ENCODE results near the gene HS1BP3. TPM values are rescaled to one million over a fixed set of nuclear protein-coding genes. Genes with fewer than 3 reads are reported as not detected.

HS1BP3 gene
- polyA plus RNA-seq, 2 of the 4 experiments (the other 2 are of a cell fraction), result 12.4 to 23.5 TPM

DNA sequence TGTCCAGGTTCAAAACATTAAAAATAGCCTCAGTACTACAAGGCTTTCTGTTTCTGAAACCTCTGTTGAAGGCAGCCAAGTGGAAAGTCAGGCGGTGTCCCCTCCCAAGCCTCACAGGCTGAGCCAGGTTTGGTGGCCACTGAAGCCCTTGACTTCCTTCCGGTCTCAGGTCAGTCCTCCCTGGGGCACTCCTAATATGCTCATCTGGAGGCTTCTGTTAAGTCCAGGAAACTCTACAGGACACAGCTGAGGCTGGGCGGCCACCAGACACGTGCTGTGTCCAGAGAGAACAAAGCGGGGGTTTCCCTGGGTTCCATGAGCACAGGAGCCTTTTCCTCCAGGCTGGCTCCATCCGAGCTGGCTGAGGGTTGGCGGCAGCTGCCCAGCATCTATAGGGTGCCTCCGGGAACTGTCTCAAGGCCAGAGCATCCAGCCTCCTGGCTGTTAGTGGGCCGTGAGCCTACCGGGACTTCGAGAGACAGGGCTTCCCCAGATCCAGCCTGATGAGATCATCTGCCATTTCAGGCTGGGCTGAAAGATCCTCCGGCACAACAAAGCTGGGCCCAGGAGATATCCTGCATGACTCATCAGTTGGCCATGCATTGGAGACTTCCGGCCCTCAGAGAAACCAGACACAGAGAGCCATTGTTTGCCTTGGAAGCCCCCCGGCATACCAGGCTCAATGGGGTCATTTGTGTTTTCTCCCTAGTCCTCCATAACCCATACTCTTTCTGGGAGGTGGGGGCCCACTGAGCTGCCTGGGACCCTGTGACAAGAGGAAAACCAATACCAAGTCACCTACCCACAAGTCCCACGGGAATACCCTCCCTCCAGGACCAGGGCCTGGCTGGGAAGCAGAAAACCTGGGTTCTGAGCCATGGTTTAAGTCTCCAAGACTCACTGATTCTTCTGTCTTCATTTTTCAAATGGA is 71.7 kb downstream of the HS1BP3 start:
- no peak for FAIRE-seq
- H3K4me1 ChIP-seq, result peaks cover 53% of the 10 kb centered on the region
- no peak for TF ChIP-seq POLR2A (IDR thresholded peaks at IDR 0.05; ENCODE audit: low read length)
- TF ChIP-seq ZNF302 (CRISPR knock-in tag; IDR thresholded peaks at IDR 0.05), result peak; percentile 65; the same call in 1 of the 2 replicates
- TF ChIP-seq EP300 (IDR thresholded peaks at IDR 0.05), result 0 out of 5 replicates have a peak, but pooled peaks of 1 of the 2 experiments have one; percentile 16
- no peak for TF ChIP-seq NR3C1 (IDR thresholded peaks at IDR 0.05)
- TF ChIP-seq, protein P1, sequence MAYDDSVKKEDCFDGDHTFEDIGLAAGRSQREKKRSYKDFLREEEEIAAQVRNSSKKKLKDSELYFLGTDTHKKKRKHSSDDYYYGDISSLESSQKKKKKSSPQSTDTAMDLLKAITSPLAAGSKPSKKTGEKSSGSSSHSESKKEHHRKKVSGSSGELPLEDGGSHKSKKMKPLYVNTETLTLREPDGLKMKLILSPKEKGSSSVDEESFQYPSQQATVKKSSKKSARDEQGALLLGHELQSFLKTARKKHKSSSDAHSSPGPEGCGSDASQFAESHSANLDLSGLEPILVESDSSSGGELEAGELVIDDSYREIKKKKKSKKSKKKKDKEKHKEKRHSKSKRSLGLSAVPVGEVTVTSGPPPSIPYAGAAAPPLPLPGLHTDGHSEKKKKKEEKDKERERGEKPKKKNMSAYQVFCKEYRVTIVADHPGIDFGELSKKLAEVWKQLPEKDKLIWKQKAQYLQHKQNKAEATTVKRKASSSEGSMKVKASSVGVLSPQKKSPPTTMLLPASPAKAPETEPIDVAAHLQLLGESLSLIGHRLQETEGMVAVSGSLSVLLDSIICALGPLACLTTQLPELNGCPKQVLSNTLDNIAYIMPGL (CRISPR knock-in tag; IDR thresholded peaks at IDR 0.05; ENCODE audit: borderline replicate concordance), result no peak
- TF ChIP-seq ZSCAN20 (CRISPR knock-in tag; IDR thresholded peaks at IDR 0.05), result no peak
- TF ChIP-seq EHF (CRISPR knock-in tag; IDR thresholded peaks at IDR 0.05), result peak; percentile 84
- no peak for TF ChIP-seq CBX2 (IDR thresholded peaks at IDR 0.05; ENCODE audit: borderline replicate concordance, low read depth)
- TF ChIP-seq, protein P2, sequence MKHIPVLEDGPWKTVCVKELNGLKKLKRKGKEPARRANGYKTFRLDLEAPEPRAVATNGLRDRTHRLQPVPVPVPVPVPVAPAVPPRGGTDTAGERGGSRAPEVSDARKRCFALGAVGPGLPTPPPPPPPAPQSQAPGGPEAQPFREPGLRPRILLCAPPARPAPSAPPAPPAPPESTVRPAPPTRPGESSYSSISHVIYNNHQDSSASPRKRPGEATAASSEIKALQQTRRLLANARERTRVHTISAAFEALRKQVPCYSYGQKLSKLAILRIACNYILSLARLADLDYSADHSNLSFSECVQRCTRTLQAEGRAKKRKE (CRISPR knock-in tag; IDR thresholded peaks at IDR 0.05; ENCODE audit: low read depth), result peak; percentile 75
- TF ChIP-seq BHLHE40 (IDR thresholded peaks at IDR 0.05; ENCODE audit: low read depth, low read length), result no peak
- TF ChIP-seq PHF8 (IDR thresholded peaks at IDR 0.05; ENCODE audit: borderline replicate concordance, low read depth), result no peak
- 0 out of 2 replicates have a peak, but pooled peaks have one; percentile 26 for TF ChIP-seq HOXA7 (CRISPR knock-in tag; IDR thresholded peaks at IDR 0.05)
- TF ChIP-seq KDM1A (IDR thresholded peaks at IDR 0.05; ENCODE audit: low read depth), result no peak
- no peak for TF ChIP-seq FOSB (CRISPR knock-in tag; IDR thresholded peaks at IDR 0.05)
- TF ChIP-seq REST (IDR thresholded peaks at IDR 0.05), result no peak
- TF ChIP-seq MAFK (IDR thresholded peaks at IDR 0.05; ENCODE audit: partially characterized antibody), result peak; percentile 73
- TF ChIP-seq TP53 (CRISPR knock-in tag; IDR thresholded peaks at IDR 0.05), result peak; percentile 37; the same call in 1 of the 2 replicates
- TF ChIP-seq RFX5 (IDR thresholded peaks at IDR 0.05), result 0 out of 2 replicates have a peak, but pooled peaks have one; percentile 22
- no peak for TF ChIP-seq HDAC2 (IDR thresholded peaks at IDR 0.05)
- TF ChIP-seq RARB (CRISPR knock-in tag; IDR thresholded peaks at IDR 0.05), result no peak
- TF ChIP-seq JUNB (IDR thresholded peaks at IDR 0.05), result 0 out of 2 replicates have a peak, but pooled peaks have one; percentile 69
- TF ChIP-seq NPAS2 (CRISPR knock-in tag; IDR thresholded peaks at IDR 0.05; ENCODE audit: borderline replicate concordance), result no peak; the same call in 1 of the 2 replicates
- 0 out of 3 replicates have a peak, but pooled peaks have one; percentile 5 for TF ChIP-seq SMC3 (IDR thresholded peaks at IDR 0.05)
- TF ChIP-seq CBX8 (IDR thresholded peaks at IDR 0.05), result no peak
- TF ChIP-seq, protein P3, sequence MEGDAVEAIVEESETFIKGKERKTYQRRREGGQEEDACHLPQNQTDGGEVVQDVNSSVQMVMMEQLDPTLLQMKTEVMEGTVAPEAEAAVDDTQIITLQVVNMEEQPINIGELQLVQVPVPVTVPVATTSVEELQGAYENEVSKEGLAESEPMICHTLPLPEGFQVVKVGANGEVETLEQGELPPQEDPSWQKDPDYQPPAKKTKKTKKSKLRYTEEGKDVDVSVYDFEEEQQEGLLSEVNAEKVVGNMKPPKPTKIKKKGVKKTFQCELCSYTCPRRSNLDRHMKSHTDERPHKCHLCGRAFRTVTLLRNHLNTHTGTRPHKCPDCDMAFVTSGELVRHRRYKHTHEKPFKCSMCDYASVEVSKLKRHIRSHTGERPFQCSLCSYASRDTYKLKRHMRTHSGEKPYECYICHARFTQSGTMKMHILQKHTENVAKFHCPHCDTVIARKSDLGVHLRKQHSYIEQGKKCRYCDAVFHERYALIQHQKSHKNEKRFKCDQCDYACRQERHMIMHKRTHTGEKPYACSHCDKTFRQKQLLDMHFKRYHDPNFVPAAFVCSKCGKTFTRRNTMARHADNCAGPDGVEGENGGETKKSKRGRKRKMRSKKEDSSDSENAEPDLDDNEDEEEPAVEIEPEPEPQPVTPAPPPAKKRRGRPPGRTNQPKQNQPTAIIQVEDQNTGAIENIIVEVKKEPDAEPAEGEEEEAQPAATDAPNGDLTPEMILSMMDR (IDR thresholded peaks at IDR 0.05), result no peak
- TF ChIP-seq ESRRA (IDR thresholded peaks at IDR 0.05; ENCODE audit: borderline replicate concordance, low read length), result no peak
- TF ChIP-seq RCOR1 (IDR thresholded peaks at IDR 0.05; ENCODE audit: low read depth, low read length), result no peak
- TF ChIP-seq USF2 (IDR thresholded peaks at IDR 0.05), result peak; percentile 20; the same call in 1 of the 2 replicates
- no peak for TF ChIP-seq NFE2L2 (conservative IDR thresholded peaks at IDR 0.05; ENCODE audit: low read length)
- TF ChIP-seq GATA3 (IDR thresholded peaks at IDR 0.05; ENCODE audit: borderline replicate concordance), result peak; percentile 60; the same call in 1 of the 2 replicates
- no peak for TF ChIP-seq CHD2 (IDR thresholded peaks at IDR 0.05; ENCODE audit: low read length, partially characterized antibody)
- no peak for TF ChIP-seq HEYL (CRISPR knock-in tag; IDR thresholded peaks at IDR 0.05)

More for the DNA sequence above, 71.7 kb downstream of the HS1BP3 start:
- peak; percentile 83 to 88 for ATAC-seq
- WGBS (ENCODE audit: missing lambda C conversion rate), result 45% methylated on average over 10 of the region's 15 CpGs
- CTCF ChIA-PET, result interaction anchor here (0.8 to 2.7 kb wide), 10 partner anchors 9 to 169 kb away, joined by 3 to 10 read pairs (median 4); no protein-coding TSS in a partner anchor
- Histone ChIP-seq H3K9me3 (peaks cover 11% of the 10 kb centered on the region; the same call in 1 of the 3 replicates), H3K27ac (peak overlapping the region; percentile 81 to 92), H3K4me2 (peak overlapping the region; percentile 50), H3K4me3 (no peak overlapping the region)
- DNase-seq (ENCODE audit: low read depth in 1 of 2, low spot score in 1 of 2), result peak; percentile 89 to 93
- POLR2A ChIA-PET, result interaction anchor here (0.5 to 4.4 kb wide), 4 partner anchors 39 to 1454 kb away, joined by 3 to 38 read pairs (median 6); partner anchors contain the start of gene RHOB

Measured in A549 (cell line).